ENCODE results near the gene RIN3. TPM values are rescaled to one million over a fixed set of nuclear protein-coding genes. Genes with fewer than 3 reads are reported as not detected.

Gene RIN3
- total RNA-seq, 1 experiment from 2014 or later: 1.5 TPM

DNA sequence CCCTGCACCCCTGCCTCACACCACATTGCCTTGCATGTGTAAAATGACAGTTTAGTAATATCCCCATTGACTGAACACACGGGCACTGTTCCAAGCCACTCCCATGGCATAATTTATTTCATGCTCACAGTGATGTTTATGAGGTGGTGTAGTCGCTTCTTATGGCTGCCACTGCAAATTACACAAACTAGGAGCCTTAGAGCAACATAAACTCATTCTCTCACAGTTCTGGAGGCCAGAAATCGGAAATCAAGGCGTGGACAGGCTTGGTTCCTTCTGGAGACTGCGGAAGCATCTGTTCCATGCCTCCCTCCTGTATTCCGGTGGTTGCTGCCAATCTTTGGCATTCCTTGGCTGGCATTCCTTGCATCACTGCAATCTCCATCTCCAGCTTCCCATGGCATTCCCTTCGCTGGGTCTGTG is 97.3 kb downstream of the RIN3 start:
- Histone ChIP-seq H4K91ac (ENCODE audit: insufficient read length, low read depth, low read length) (no peak overlapping the region), H3T11ph (ENCODE audit: low read length) (no peak overlapping the region), H3K23ac (ENCODE audit: insufficient read length, low read depth, low read length) (no peak overlapping the region), H4K8ac (replicated peaks; ENCODE audit: insufficient read length, low read depth, low read length) (no peak overlapping the region), H3K14ac (ENCODE audit: insufficient read depth, low read length) (no peak overlapping the region), H2BK120ac (ENCODE audit: low read depth, low read length, poor library complexity, severe bottlenecking) (no peak overlapping the region), H3K79me2 (ENCODE audit: insufficient read depth, low read length) (no peaks in the 10 kb centered on the region), H4K20me1 (ENCODE audit: control insufficient read depth, insufficient read depth, insufficient read length) (no peaks in the 10 kb centered on the region), H2BK20ac (ENCODE audit: low read depth, low read length, poor library complexity, severe bottlenecking) (no peak overlapping the region), H2BK12ac (ENCODE audit: insufficient read length, low read depth, low read length) (no peak overlapping the region), H3K4me1 (ENCODE audit: insufficient read depth, low read length) (no peaks in the 10 kb centered on the region), H3K79me1 (ENCODE audit: insufficient read depth, low read depth, low read length, poor library complexity, severe bottlenecking) (no peaks in the 10 kb centered on the region), H3K18ac (ENCODE audit: insufficient read length, low read depth, low read length) (no peak overlapping the region), H3K9me3 (ENCODE audit: control insufficient read depth, low read depth, low read length) (no peaks in the 10 kb centered on the region), H2BK15ac (ENCODE audit: low read depth, low read length) (no peak overlapping the region), H2AFZ (ENCODE audit: low read length) (no peak overlapping the region), H4K5ac (ENCODE audit: insufficient read length, low read depth, low read length) (no peak overlapping the region), H3K23me2 (ENCODE audit: insufficient read length, low read depth, low read length, poor library complexity, severe bottlenecking) (no peaks in the 10 kb centered on the region), H3K27ac (ENCODE audit: insufficient read length, low read depth, low read length) (no peak overlapping the region), H3K56ac (ENCODE audit: insufficient read length, low read depth, low read length) (no peak overlapping the region), H3K9ac (ENCODE audit: extremely low read depth, insufficient read length, low read length) (no peak overlapping the region), H2AK5ac (ENCODE audit: insufficient read length, low read length) (no peak overlapping the region), H3K4me2 (ENCODE audit: insufficient read depth, insufficient read length, low read length) (no peak overlapping the region), H3K27me3 (ENCODE audit: insufficient read depth, low read length) (no peaks in the 10 kb centered on the region), H2BK5ac (ENCODE audit: insufficient read length, low read length) (no peak overlapping the region), H3K4ac (ENCODE audit: low read depth, low read length) (no peak overlapping the region)
- H3K9me3 Mint-ChIP-seq: peaks cover 2 to 6% of the 10 kb centered on the region in 2 experiments; a peak in 3 of 5 replicates
- TF ChIP-seq, protein P1, sequence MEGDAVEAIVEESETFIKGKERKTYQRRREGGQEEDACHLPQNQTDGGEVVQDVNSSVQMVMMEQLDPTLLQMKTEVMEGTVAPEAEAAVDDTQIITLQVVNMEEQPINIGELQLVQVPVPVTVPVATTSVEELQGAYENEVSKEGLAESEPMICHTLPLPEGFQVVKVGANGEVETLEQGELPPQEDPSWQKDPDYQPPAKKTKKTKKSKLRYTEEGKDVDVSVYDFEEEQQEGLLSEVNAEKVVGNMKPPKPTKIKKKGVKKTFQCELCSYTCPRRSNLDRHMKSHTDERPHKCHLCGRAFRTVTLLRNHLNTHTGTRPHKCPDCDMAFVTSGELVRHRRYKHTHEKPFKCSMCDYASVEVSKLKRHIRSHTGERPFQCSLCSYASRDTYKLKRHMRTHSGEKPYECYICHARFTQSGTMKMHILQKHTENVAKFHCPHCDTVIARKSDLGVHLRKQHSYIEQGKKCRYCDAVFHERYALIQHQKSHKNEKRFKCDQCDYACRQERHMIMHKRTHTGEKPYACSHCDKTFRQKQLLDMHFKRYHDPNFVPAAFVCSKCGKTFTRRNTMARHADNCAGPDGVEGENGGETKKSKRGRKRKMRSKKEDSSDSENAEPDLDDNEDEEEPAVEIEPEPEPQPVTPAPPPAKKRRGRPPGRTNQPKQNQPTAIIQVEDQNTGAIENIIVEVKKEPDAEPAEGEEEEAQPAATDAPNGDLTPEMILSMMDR (conservative IDR thresholded peaks at IDR 0.05): no peak
- no CpG with 5 or more reads among the region's 7 CpGs for WGBS (ENCODE audit: extremely low coverage, insufficient read length, low lambda C conversion rate)
- H3K4me3 Mint-ChIP-seq: no peak overlapping the region
- H3K27me3 Mint-ChIP-seq (ENCODE audit: low read depth): peaks cover 1% of the 10 kb centered on the region
- no peaks in the 10 kb centered on the region; a peak in 1 of 7 replicates for H3K36me3 Mint-ChIP-seq (ENCODE audit: insufficient read depth in 1 of 3, low read depth in 3 of 3)
- no peak for DNase-seq
- peaks cover 2 to 7% of the 10 kb centered on the region in 2 experiments; a peak in 3 of 4 replicates for H3K4me1 Mint-ChIP-seq
- no peak overlapping the region; a peak in 1 of 7 replicates for H3K27ac Mint-ChIP-seq
